ENCODE results near the gene RPL23.

DNA sequence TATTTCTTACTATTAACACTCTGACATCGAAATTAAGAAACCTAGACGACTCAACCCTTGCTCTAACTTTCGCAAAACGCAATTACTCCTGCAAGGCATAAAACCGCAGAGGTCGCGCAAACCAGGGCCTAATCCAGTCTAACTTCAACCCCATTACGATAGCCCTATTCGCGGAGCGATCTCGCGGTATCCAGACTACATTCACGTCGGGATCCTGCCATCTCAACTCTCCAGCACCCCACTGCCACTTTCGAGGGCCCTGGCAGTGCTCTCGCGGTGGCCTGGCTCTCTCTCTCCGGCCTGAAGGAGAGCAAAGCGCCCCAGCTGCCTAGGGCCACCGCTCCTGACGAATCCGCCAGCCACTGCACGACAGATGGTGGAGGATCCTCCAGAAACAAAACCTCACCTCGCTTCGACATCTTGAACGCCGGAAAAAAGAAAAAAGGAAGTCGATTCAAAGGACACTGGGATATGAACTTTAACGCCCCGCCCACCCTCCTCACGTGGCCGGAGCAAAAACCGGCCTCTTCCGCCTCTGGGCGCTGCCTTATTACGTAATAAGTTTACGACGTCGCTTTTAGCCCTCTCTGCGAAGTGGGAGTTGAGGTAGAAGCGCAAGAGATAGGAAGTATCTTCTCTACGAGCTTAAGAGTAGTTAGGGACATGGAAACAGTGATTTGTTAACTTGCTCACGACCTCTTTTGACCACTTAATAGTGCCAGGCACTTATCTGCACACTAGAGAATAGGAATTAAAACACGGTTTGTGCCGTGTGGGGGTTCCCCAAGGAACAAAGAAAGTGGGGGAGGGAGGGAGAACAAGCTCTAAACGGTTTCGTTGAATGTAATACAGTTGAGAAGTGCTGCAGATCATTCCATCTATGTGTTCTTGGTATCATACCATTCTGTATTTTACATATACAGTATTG, at the start of gene RPL23:
- TF ChIP-seq POLR2AphosphoS5 (IDR thresholded peaks at IDR 0.05; ENCODE audit: low read depth, low read length) (peak; percentile 99), TAF1 (IDR thresholded peaks at IDR 0.05; ENCODE audit: low read depth, low read length) (peak; percentile 99), POLR2A (IDR thresholded peaks at IDR 0.05; ENCODE audit: low read depth, low read length) (peak; percentile 99), POU2F2 (IDR thresholded peaks at IDR 0.05; ENCODE audit: low read depth, low read length) (peak; percentile 87), SPI1 (IDR thresholded peaks at IDR 0.05; ENCODE audit: low read depth, low read length) (peak; percentile 89), PAX5 (IDR thresholded peaks at IDR 0.05; ENCODE audit: insufficient read depth, low read length, severe bottlenecking) (no peak)

Measured in GM12891 (cell line).